ENCODE data around the gene ENAM. TPM values are rescaled to one million over a fixed set of nuclear protein-coding genes. Genes with fewer than 3 reads are reported as not detected.
"Not testable (repeated sequence)": the region's sequence is repeated elsewhere in the genome, so short reads cannot be mapped to it uniquely, and the experiment has no call there.

ENAM gene
- total RNA-seq, 1 donor from 2014 or later: 0.05 TPM

GRCh38 chr4:70657326-70657725 lies 28.8 kb downstream of the ENAM start:
- Mint-ChIP-seq H3K27me3 (no peaks in the 10 kb centered on the region), H3K27ac (no peak overlapping the region), H3K4me3 (ENCODE audit: low read depth) (no peak overlapping the region), H3K4me1 (ENCODE audit: low read depth) (peaks cover 3% of the 10 kb centered on the region), H3K9me3 (ENCODE audit: low read depth) (no peaks in the 10 kb centered on the region), H3K36me3 (ENCODE audit: insufficient read depth) (no peaks in the 10 kb centered on the region)
- TF ChIP-seq CTCF (IDR thresholded peaks at IDR 0.05; ENCODE audit: unreplicated experiment): no peak
- no peak for DNase-seq (ENCODE audit: low spot score, unreplicated experiment)

- no peaks in the 10 kb centered on the region for H3K27me3 Mint-ChIP-seq
- H3K4me3 Mint-ChIP-seq (ENCODE audit: low read depth): no peak overlapping the region
- peaks cover 3% of the 10 kb centered on the region for H3K4me1 Mint-ChIP-seq (ENCODE audit: low read depth)
- no peak for DNase-seq (ENCODE audit: low spot score, unreplicated experiment)
- H3K27ac Mint-ChIP-seq: no peak overlapping the region
- no peak for TF ChIP-seq CTCF (IDR thresholded peaks at IDR 0.05; ENCODE audit: unreplicated experiment)
- no peaks in the 10 kb centered on the region for H3K9me3 Mint-ChIP-seq (ENCODE audit: low read depth)
- no peaks in the 10 kb centered on the region for H3K36me3 Mint-ChIP-seq (ENCODE audit: insufficient read depth)
These were observed 29.9 kb downstream of the ENAM start for GRCh38 chr4:70658418-70658817.

GRCh38 chr4:70660106-70660505 lies 31.6 kb downstream of the ENAM start:
- no peaks in the 10 kb centered on the region for H3K9me3 Mint-ChIP-seq (ENCODE audit: low read depth)
- no peak overlapping the region for H3K27ac Mint-ChIP-seq

GRCh38 chr4:70661309-70661922 lies 32.9 kb downstream of the ENAM start:
- H3K4me1 Mint-ChIP-seq (ENCODE audit: low read depth); H3K27ac Mint-ChIP-seq; H3K36me3 Mint-ChIP-seq (ENCODE audit: insufficient read depth); DNase-seq (ENCODE audit: low spot score, unreplicated experiment); H3K27me3 Mint-ChIP-seq; H3K9me3 Mint-ChIP-seq (ENCODE audit: low read depth); H3K4me3 Mint-ChIP-seq (ENCODE audit: low read depth): not testable (repeated sequence)

More at GRCh38 chr4:70660106-70660505, 31.6 kb downstream of the ENAM start:
- no peak for DNase-seq (ENCODE audit: low spot score, unreplicated experiment)
- no peaks in the 10 kb centered on the region for H3K27me3 Mint-ChIP-seq
- no peaks in the 10 kb centered on the region for H3K4me1 Mint-ChIP-seq (ENCODE audit: low read depth)
- H3K4me3 Mint-ChIP-seq (ENCODE audit: low read depth): no peak overlapping the region
- no peak for TF ChIP-seq CTCF (IDR thresholded peaks at IDR 0.05; ENCODE audit: unreplicated experiment)
- H3K36me3 Mint-ChIP-seq (ENCODE audit: insufficient read depth): no peaks in the 10 kb centered on the region

GRCh38 chr4:70666369-70666768 lies 37.8 kb downstream of the ENAM start, which contains the start of gene JCHAIN:
JCHAIN (minus strand) TSS chr4:70666508; CDS start chr4:70666490, 18 bp downstream.
- H3K9me3 Mint-ChIP-seq (ENCODE audit: low read depth): no peaks in the 10 kb centered on the region
- peaks cover 7% of the 10 kb centered on the region for H3K27me3 Mint-ChIP-seq
- no peak within 1 kb of the TSS for H3K4me3 Mint-ChIP-seq (ENCODE audit: low read depth)
- peaks cover 1% of the 10 kb centered on the region for H3K4me1 Mint-ChIP-seq (ENCODE audit: low read depth)
- no peak for TF ChIP-seq CTCF (IDR thresholded peaks at IDR 0.05; ENCODE audit: unreplicated experiment)
- H3K36me3 Mint-ChIP-seq (ENCODE audit: insufficient read depth): no peaks in the 10 kb centered on the region
- no peak for DNase-seq (ENCODE audit: low spot score, unreplicated experiment)
- no peak within 1 kb of the TSS for H3K27ac Mint-ChIP-seq

Data from progenitor cell of endocrine pancreas (in vitro differentiated cells).